ENCODE results near the gene P2RX3.
A peak's percentile ranks its signal among the peaks of the same experiment; 100 is the strongest.

Gene P2RX3

GRCh38 chr11:57310091-57310490 is 28.1 kb upstream of the P2RX3 start:
- DNase-seq (ENCODE audit: low read depth), result no peak
- no peak for TF ChIP-seq CTCF (IDR thresholded peaks at IDR 0.05; ENCODE audit: control insufficient read depth, extremely low read depth, insufficient read depth)
- H3K4me3 ChIP-seq (ENCODE audit: low read depth, low read length), result no peak overlapping the region

- no peak for DNase-seq (ENCODE audit: low read depth)
- no peak for TF ChIP-seq CTCF (IDR thresholded peaks at IDR 0.05; ENCODE audit: control insufficient read depth, extremely low read depth, insufficient read depth)
- peak overlapping the region; percentile 49 for H3K4me3 ChIP-seq (ENCODE audit: low read depth, low read length)
These were observed 27.5 kb upstream of the P2RX3 start for GRCh38 chr11:57310630-57311086.

GRCh38 chr11:57311109-57311936 is 26.8 kb upstream of the P2RX3 start:
- no peak for TF ChIP-seq CTCF (IDR thresholded peaks at IDR 0.05; ENCODE audit: control insufficient read depth, extremely low read depth, insufficient read depth)
- H3K4me3 ChIP-seq (ENCODE audit: low read depth, low read length), result peak overlapping the region; percentile 49
- DNase-seq (ENCODE audit: low read depth), result peak; percentile 90

- no peak for DNase-seq (ENCODE audit: low read depth)
- 0 out of 2 replicates have a peak, but pooled peaks have one; percentile 14 for TF ChIP-seq CTCF (IDR thresholded peaks at IDR 0.05; ENCODE audit: control insufficient read depth, extremely low read depth, insufficient read depth)
- H3K4me3 ChIP-seq (ENCODE audit: low read depth, low read length), result no peak overlapping the region
These were observed 25.6 kb upstream of the P2RX3 start for GRCh38 chr11:57312511-57313021.

GRCh38 chr11:57313071-57313787 is 24.9 kb upstream of the P2RX3 start:
- H3K4me3 ChIP-seq (ENCODE audit: low read depth, low read length), result no peak overlapping the region
- no peak for DNase-seq (ENCODE audit: low read depth)
- no peak for TF ChIP-seq CTCF (IDR thresholded peaks at IDR 0.05; ENCODE audit: control insufficient read depth, extremely low read depth, insufficient read depth)

- TF ChIP-seq CTCF (IDR thresholded peaks at IDR 0.05; ENCODE audit: control insufficient read depth, extremely low read depth, insufficient read depth), result no peak
- no peak overlapping the region for H3K4me3 ChIP-seq (ENCODE audit: low read depth, low read length)
- no peak for DNase-seq (ENCODE audit: low read depth)
These were observed 24.4 kb upstream of the P2RX3 start for GRCh38 chr11:57313788-57314135.

Measured in LNCaP clone FGC (cell line).